Osteoblast (primary cell): Measurements from ENCODE around the gene OXLD1. TPM values are rescaled to one million over a fixed set of nuclear protein-coding genes. Genes with fewer than 3 reads are reported as not detected.

Experiments
- DNase-seq: peaks from one replicate; pipeline ENCODE4 v3.0.0; 2011; ENCODE audit warnings: low spot score, mixed read lengths; ENCODE audit not compliant: insufficient read length; ENCODE audit errors: missing footprints
- H2AFZ ChIP-seq: 2 replicates; pipeline ENCODE4 v1.6.0; 2011; ENCODE audit warnings: mild to moderate bottlenecking, low read length
- H3K27ac ChIP-seq: 2 replicates; pipeline ENCODE4 v1.5.1; 2011; ENCODE audit warnings: mild to moderate bottlenecking, low read depth, low read length, moderate library complexity
- H3K27me3 ChIP-seq: 2 replicates; pipeline ENCODE4 v1.6.0; 2012; ENCODE audit warnings: mild to moderate bottlenecking, control low read depth, inconsistent platforms, low read length, moderate library complexity; ENCODE audit not compliant: insufficient read depth
- H3K36me3 ChIP-seq: 2 replicates; pipeline ENCODE4 v1.5.1; 2011; ENCODE audit warnings: mild to moderate bottlenecking, low read length, control low read depth, moderate library complexity; ENCODE audit not compliant: insufficient read depth
- H3K4me1 ChIP-seq: 2 replicates; pipeline ENCODE4 v1.5.1; 2011; ENCODE audit warnings: mild to moderate bottlenecking, low read length, control low read depth, moderate library complexity; ENCODE audit not compliant: insufficient read depth
- H3K4me2 ChIP-seq: 2 replicates; pipeline ENCODE4 v1.6.0; 2011; ENCODE audit warnings: mild to moderate bottlenecking, low read length; ENCODE audit not compliant: insufficient read depth
- H3K4me3 ChIP-seq: fragments of 200-600 bp; sonication (generic); 3 replicates; pipeline ENCODE4 v1.5.1; 2012; ENCODE audit warnings: mild to moderate bottlenecking, low read length, inconsistent platforms; ENCODE audit not compliant: insufficient read depth
- H3K79me2 ChIP-seq: 2 replicates; pipeline ENCODE4 v1.6.0; 2012; ENCODE audit warnings: mild to moderate bottlenecking, low read length, control low read depth, inconsistent platforms; ENCODE audit not compliant: insufficient read depth
- H3K9me3 ChIP-seq: 2 replicates; pipeline ENCODE4 v1.5.1; 2011; ENCODE audit warnings: low read depth, low read length, control low read depth
- H4K20me1 ChIP-seq: 2 replicates; pipeline ENCODE4 v1.6.0; 2012; ENCODE audit warnings: mild to moderate bottlenecking, low read length, control low read depth; ENCODE audit not compliant: insufficient read depth
- total RNA-seq: library from RNA; depleted of rRNA; stranded (reverse); fragments of >200 nt; gene quantifications from 2 replicates; pipeline ENCODE4 v1.2.3, GENCODE V29; 2012
- TF ChIP-seq, protein P1 (sequence below): IDR thresholded peaks from 2 replicates; pipeline ENCODE4 v1.5.1; 2011; ENCODE audit warnings: mild to moderate bottlenecking, low read depth, low read length, moderate library complexity; ENCODE audit errors: extremely low read depth

Gene OXLD1
- total RNA-seq, 1 donor = 21.0 TPM

DNA sequence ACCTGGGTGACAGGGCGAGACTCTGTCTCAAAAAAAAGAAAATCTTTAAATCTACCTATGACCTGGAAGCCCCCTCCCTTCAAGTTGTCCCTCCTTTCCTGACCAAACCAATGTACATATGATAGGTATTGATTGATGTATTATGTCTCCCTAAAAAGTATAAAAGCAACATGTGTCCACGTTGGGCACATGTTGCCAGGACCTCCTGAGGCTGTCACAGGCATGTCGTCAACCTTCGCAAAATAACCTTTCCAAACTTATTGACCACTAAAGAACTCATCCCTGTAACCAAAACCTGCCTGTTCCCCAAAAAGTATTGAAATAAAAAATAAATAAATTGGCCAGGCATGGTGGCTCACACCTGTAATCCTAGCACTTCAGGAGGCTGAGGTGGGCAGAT is 4.4 kb downstream of the OXLD1 start:
- Histone ChIP-seq H2AFZ (no peak overlapping the region), H3K36me3 (peaks cover 10% of the 10 kb centered on the region), H3K79me2 (peaks cover 18% of the 10 kb centered on the region), H3K4me3 (no peak overlapping the region), H3K4me1 (peaks cover 8% of the 10 kb centered on the region), H3K27me3 (no peaks in the 10 kb centered on the region), H3K9me3 (no peaks in the 10 kb centered on the region), H4K20me1 (no peaks in the 10 kb centered on the region), H3K4me2 (no peak overlapping the region), H3K27ac (no peak overlapping the region)
- TF ChIP-seq, protein P1, sequence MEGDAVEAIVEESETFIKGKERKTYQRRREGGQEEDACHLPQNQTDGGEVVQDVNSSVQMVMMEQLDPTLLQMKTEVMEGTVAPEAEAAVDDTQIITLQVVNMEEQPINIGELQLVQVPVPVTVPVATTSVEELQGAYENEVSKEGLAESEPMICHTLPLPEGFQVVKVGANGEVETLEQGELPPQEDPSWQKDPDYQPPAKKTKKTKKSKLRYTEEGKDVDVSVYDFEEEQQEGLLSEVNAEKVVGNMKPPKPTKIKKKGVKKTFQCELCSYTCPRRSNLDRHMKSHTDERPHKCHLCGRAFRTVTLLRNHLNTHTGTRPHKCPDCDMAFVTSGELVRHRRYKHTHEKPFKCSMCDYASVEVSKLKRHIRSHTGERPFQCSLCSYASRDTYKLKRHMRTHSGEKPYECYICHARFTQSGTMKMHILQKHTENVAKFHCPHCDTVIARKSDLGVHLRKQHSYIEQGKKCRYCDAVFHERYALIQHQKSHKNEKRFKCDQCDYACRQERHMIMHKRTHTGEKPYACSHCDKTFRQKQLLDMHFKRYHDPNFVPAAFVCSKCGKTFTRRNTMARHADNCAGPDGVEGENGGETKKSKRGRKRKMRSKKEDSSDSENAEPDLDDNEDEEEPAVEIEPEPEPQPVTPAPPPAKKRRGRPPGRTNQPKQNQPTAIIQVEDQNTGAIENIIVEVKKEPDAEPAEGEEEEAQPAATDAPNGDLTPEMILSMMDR = no peak
- DNase-seq = no peak

- TF ChIP-seq, protein P1 = no peak
- Histone ChIP-seq H3K4me1 (peaks cover 2% of the 10 kb centered on the region), H3K4me3 (no peak overlapping the region), H3K79me2 (peaks cover 5% of the 10 kb centered on the region), H3K36me3 (peaks cover 10% of the 10 kb centered on the region), H3K27ac (no peak overlapping the region), H4K20me1 (no peaks in the 10 kb centered on the region), H3K4me2 (no peak overlapping the region), H3K9me3 (no peaks in the 10 kb centered on the region), H3K27me3 (no peaks in the 10 kb centered on the region), H2AFZ (no peak overlapping the region)
- no peak for DNase-seq
Observed at GRCh38 chr17:81660441-81660840, 6.0 kb downstream of the OXLD1 start.

DNA sequence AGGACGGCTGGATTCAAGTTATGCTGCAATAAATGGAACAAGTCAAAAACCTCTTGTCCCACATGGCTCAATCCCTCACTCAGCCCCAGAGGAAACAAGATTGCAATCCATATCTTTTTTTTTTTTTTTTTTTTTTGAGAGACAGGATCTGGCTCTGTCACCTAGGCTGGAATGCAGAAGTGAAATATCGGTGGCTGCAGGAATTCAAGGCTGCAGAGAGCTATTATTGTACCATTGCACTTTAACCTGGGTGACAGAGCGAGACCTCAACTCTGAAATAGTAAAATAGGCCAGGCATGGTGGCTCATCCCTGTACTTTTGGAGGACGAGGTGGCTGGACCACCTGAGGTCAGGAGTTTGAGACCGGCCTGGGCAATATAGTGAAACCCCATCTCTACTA is 7.4 kb downstream of the OXLD1 start:
- TF ChIP-seq, protein P1 = no peak
- Histone ChIP-seq H3K27me3 (no peaks in the 10 kb centered on the region), H3K9me3 (no peaks in the 10 kb centered on the region), H3K27ac (no peak overlapping the region), H3K79me2 (no peaks in the 10 kb centered on the region), H2AFZ (no peak overlapping the region), H4K20me1 (no peaks in the 10 kb centered on the region), H3K4me1 (no peaks in the 10 kb centered on the region), H3K4me3 (no peak overlapping the region), H3K4me2 (no peak overlapping the region), H3K36me3 (peaks cover 1% of the 10 kb centered on the region)
- DNase-seq = peak; percentile 66

- no peak overlapping the region for H3K4me2 ChIP-seq
- H2AFZ ChIP-seq = no peak overlapping the region
- H3K27me3 ChIP-seq = no peaks in the 10 kb centered on the region
- no peak overlapping the region for H3K27ac ChIP-seq
- DNase-seq = peak; percentile 62
- H4K20me1 ChIP-seq = no peaks in the 10 kb centered on the region
- H3K9me3 ChIP-seq = no peaks in the 10 kb centered on the region
- H3K4me1 ChIP-seq = no peaks in the 10 kb centered on the region
- TF ChIP-seq, protein P1 = no peak
- H3K79me2 ChIP-seq = no peaks in the 10 kb centered on the region
- H3K36me3 ChIP-seq = no peaks in the 10 kb centered on the region
- H3K4me3 ChIP-seq = no peak overlapping the region
Observed at GRCh38 chr17:81656835-81657234, 9.6 kb downstream of the OXLD1 start.
